Stimulated activated CD4-positive, alpha-beta T cell treated with anti-CD3 and anti-CD28 coated beads, Interleukin-1b, Interleukin-23, amount 100 ng/mL, for 4 hours (primary cell): Measurements from ENCODE around the gene HIRIP3.

ENCODE experiments used
- DNase-seq, 2 donors: peaks; one replicate each; pipeline ENCODE4 v3.0.0-alpha.2; 2020; ENCODE audit warnings: low read depth in 2 of 2

HIRIP3 gene

GRCh38 chr16:29983420-29984136 is 11.8 kb downstream of the HIRIP3 start:
- no peak for DNase-seq

DNA sequence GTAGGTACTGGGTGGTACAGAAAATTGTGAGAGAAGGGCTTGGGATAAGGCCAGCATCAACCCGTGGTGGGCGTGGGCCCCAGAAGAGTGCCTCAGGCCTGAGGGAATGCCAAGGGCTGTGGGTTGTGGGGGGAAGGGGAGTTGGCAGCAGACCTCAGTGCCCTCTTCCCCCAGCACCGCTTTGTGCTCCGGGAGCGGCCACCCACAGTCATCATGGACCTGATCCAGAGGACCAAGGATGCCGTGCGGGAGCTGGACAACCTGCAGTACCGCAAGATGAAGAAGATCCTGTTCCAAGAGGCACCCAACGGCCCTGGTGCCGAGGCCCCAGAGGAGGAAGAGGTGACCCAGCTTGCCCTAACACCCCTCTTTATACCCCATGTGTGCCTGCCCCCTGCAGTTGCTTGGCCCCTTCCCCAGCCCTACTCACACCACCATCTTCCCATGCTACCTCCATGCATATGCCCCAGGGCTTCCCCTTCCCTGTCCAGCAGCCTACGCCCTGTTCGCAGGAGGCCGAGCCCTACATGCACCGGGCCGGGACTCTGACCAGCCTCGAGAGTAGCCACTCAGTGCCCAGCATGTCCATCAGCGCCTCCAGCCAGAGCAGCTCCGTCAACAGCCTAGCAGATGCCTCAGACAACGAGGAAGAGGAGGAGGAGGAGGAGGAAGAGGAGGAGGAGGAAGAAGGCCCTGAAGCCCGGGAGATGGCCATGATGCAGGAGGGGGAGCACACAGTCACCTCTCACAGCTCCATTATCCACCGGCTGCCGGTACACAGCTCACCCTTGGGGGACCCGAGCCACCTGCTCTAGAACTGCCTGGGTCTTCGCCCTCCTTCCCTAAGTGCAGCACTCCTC is 12.6 kb downstream of the HIRIP3 start:
- no peak for DNase-seq

DNA sequence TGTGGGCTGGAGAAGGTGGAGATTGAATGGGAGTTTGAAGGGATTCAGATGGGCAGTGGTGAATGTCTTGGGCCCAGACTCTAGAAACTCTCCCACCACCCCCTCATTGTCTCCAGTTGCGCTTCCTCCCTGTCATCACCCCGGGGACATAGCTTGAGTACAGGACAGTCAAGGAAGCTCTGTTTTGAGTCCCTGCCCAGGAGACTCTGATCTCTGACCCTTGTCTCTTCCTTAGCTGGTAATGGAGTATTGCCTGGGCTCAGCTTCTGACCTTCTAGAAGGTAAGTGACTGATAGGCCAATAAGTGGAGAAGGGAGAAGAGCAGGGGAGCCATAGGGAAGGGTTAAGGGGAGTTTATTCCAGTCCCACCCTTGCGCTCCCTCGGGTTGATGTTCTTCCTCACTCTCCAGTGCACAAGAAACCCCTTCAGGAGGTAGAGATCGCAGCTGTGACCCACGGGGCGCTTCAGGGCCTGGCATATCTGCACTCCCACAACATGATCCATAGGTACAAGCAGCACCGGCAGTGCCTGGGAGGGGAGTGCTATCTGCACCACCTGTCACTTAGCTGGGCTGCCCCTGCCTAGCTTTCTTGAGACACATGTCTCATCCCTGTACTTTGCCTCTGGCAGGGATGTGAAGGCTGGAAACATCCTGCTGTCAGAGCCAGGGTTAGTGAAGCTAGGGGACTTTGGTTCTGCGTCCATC is 16.7 kb downstream of the HIRIP3 start:
- no peak for DNase-seq

GRCh38 chr16:29978081-29978480 is 17.3 kb downstream of the HIRIP3 start:
- DNase-seq = no peak

DNA sequence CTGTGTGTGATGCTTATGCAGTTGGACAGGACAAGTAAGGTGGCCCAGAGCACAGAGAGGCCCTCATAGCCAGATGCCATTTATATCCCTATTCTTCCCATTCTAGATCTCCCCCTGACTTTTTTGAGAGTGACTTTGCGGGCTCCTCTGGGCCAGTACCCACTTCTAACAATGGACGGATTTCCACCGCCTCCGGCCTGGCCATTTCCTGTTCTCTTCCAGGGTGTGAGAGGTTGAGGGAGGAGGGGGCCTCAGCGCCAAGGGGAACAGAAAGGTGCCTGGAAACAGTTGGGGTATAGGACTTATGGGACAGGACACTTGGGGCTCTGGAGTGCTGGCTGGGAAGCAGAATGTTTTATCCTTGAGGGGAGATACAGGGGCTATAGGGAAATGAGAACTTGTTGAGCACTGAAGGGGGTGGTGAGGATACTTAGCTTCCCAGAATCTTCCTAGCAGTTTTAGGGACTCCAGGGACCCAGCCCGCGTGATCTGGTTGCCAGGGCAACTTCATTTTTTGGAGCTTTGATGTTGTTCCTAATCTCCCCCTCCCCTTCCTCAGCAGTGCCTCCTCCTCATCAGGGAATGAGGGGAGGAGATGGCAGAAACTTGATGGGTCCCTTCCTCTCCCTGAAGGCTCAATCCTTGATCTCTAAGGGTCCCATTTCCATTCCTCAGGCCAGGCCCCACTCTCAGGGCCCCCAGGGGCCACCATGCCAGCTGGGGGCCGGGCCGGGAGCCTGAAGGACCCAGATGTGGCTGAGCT is 18.2 kb downstream of the HIRIP3 start:
- no peak for DNase-seq

DNA sequence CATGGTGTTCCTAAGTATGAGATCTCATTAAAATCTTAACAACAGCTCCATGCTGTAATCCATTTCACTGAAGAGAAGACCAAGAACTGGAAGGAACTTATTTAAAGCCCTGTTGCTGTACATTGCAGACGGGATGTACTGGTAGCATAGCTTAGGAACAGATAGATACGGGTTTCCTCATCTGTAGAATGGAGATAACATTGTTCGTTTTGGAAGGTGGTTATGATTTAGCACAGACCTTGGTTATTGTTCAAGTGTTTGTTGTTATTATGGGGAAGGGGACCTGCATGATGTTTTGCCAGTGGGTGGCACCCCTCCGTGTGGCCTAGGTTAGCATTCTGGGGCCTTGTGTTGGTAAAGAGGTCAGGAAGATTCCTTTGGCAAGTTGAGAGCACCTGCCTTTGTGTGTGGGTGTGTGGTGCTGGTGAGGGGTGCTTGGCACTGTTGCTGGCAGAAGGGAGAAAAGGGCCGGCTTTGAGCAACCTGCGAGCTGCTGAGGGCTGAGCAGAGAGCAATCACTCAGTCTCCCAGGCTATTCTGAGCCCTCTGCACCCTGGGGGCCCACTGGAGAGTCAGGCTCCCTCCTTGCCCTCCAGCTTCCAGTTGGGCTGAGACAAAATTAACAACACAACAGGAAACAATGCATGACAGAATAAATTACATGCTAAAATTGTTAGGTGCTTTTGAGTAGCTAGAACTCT is 19.5 kb downstream of the HIRIP3 start:
- DNase-seq = no peak

DNA sequence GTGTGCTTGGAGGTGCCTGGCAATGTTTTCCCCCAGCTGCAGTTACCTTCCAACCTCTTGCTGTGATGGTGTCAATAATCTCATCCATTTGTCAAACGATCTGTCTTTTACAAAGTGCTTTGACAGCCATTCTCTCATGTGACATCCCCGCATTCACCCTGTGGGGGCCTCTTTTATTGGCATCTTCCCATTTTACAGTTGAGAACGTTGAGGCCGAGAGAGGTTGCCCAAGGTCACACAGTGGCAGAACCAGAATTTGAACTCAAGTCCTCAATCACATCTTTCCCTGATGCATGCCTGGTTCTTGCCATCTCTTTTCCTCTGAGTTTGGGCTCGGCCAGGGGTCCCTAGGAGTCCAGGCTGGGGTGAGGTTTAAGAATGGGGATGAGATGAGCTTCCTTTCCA is 20.3 kb downstream of the HIRIP3 start:
- no peak for DNase-seq

- DNase-seq = no peak
Measured at GRCh38 chr16:29974291-29975133, 20.9 kb downstream of the HIRIP3 start.

- peak; percentile 86 to 91 for DNase-seq
Measured at GRCh38 chr16:29973384-29974246, 21.8 kb downstream of the HIRIP3 start, which contains the start of gene TAOK2. TAOK2 (plus strand) TSS chr16:29973868; CDS start chr16:29977773, 3,905 bp downstream.

GRCh38 chr16:29972992-29973383 is 22.4 kb downstream of the HIRIP3 start:
- no peak for DNase-seq

DNA sequence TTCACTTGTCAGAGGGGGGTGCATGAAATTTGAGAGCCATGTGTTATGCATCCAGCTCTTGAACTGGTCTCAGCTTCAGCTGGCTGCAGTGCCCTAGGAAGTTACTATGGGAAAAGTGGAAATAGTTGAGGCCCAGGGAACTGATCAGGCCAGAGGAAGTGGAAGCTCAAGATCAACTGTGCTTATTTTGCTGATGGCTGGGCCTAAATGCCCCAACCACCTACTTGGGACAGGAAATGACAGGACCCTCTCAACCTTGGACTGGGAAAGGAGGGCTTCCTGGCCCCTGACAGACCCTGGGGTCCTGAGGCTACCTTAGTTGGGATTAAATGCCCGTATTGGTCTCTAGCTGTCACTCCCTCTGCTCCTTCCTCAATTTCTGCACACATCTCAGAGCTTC is 22.9 kb downstream of the HIRIP3 start:
- no peak for DNase-seq

- no peak for DNase-seq
Measured at GRCh38 chr16:29971304-29971703, 24.1 kb downstream of the HIRIP3 start.

- no peak for DNase-seq
Measured at GRCh38 chr16:29968205-29968604, 27.2 kb downstream of the HIRIP3 start.

DNA sequence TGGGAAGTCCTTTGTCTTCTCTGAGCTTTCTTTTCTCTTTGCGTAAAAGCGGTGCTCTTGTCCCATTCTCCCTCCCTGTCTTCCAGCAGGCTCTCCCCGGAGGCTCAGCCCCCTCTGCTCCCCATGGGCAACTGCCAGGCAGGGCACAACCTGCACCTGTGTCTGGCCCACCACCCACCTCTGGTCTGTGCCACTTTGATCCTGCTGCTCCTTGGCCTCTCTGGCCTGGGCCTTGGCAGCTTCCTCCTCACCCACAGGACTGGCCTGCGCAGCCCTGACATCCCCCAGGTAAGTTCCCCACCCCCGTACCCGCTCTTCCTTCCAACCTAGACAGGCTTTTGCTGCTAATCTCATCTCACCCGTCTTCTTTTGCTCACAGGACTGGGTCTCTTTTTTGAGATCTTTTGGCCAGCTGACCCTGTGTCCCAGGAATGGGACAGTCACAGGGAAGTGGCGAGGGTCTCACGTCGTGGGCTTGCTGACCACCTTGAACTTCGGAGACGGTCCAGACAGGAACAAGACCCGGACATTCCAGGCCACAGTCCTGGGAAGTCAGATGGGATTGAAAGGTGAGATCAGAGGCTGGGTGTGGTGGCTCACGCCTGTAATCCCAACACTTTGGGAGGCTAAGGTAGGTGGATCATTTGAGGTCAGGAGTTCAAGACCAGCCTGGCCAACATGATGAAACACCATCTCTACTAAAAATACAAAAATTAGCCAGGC is 32.2 kb downstream of the HIRIP3 start:
- no peak for DNase-seq

GRCh38 chr16:29962344-29962994 is 32.9 kb downstream of the HIRIP3 start:
- DNase-seq = no peak

DNA sequence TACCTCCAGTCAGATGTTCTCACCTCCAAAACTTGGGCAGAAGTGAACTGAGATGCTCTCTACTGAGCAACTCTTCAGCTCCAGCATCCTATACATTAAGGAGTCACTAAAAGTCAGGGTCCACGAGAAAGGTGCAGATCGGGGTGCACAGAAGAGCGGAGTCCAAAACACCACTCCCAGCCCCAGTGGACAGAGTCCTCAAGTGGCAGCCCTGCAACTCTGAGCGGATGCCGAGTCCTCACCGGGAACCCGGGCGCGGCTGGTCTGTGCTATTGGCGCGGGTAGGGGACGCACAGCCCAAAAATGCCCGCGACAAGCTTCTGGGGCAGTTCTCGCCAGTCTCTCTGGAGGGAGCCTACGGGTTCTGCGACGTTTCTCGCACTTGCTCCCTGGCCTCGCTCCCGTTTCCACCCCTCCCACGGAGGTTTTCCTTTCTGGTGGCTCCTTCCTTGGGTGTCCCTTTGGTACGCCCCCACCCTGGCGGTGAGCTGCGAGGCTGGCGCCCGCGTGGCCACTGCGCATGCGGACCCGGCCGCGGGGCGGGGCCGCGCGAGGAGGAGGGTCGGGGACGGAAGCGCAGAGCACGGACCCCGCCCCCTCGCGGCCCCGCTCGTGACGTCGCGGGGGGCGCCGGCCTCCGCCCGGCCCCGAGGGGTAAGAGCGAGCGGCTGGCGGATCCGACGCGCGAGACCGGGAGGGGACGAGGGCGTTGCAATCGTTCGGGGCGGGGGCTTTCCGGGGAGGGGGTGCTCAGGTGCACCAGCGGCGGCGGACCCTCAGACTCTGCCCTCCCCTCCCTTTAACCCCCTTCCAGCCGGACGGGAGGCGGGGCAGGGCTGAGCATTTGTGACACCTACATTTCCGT is 33.7 kb downstream of the HIRIP3 start, which contains the start of gene TMEM219:
TMEM219 (plus strand) TSS at position 601 of the 865 bp plus-strand sequence. CDS start 1,065 bp downstream, outside the sequence.
- peak; percentile 90 to 93 for DNase-seq

- DNase-seq = no peak
Measured at GRCh38 chr16:29961127-29961478, 34.3 kb downstream of the HIRIP3 start.
